Esophagus squamous epithelium (tissue), 4 donors: ENCODE measurements around the gene CREBRF.

Source experiments
- CTCF ChIP-seq, 6 experiments: fragments of 450-650 bp in 4 of 6; fragments of 200-600 bp in 2 of 6; sonication (generic) in 2 of 6; IDR thresholded peaks; one replicate each; pipeline ENCODE4 v1.5.1; 2016 to 2019; ENCODE audit warnings: antibody characterized with exemption in 6 of 6, mild to moderate bottlenecking in 4 of 6, moderate library complexity in 4 of 6
- POLR2A ChIP-seq, 4 donors: fragments of 450-650 bp; IDR thresholded peaks; one replicate each; pipeline ENCODE4 v1.6.1; 2017; ENCODE audit warnings: antibody characterized with exemption in 4 of 4, mild to moderate bottlenecking in 4 of 4, moderate library complexity in 3 of 4

- TF ChIP-seq CTCF (IDR thresholded peaks at IDR 0.05) (no peak), POLR2A (IDR thresholded peaks at IDR 0.05) (no peak)
Observed at GRCh38 chr5:173047838-173048105, 8.4 kb upstream of the CREBRF start.
